ENCODE data around the gene CTSE. TPM values are rescaled to one million over a fixed set of nuclear protein-coding genes. Genes with fewer than 3 reads are reported as not detected.

The CTSE gene
- total and polyA plus RNA-seq, 9 of the 15 experiments (the other 6 are each of a cell fraction or from before 2014, with no cell fraction given): 0.04 to 0.18 (median 0.09) TPM; not detected in 4

DNA sequence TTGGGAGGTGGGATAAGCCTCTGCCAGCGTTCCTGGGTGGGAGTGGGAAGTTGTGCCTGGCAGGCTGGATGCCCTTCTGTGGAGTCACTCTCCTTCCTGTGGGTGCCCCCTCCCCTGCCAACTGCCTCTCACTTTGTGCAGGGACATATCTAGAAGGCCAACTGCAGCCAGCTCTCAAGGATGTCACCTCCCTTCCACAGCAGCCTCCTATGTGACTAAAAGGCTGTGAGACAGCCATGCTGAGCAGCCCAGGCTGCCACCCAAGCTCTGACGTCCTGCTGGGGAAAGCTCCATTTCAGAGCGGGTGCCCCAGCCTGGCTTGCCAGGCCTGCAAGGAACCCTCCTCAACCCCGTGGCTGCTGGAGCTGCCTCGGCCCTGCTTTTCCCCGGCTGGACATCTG is 60.9 kb downstream of the CTSE start (continued):
- TF ChIP-seq, protein P1, sequence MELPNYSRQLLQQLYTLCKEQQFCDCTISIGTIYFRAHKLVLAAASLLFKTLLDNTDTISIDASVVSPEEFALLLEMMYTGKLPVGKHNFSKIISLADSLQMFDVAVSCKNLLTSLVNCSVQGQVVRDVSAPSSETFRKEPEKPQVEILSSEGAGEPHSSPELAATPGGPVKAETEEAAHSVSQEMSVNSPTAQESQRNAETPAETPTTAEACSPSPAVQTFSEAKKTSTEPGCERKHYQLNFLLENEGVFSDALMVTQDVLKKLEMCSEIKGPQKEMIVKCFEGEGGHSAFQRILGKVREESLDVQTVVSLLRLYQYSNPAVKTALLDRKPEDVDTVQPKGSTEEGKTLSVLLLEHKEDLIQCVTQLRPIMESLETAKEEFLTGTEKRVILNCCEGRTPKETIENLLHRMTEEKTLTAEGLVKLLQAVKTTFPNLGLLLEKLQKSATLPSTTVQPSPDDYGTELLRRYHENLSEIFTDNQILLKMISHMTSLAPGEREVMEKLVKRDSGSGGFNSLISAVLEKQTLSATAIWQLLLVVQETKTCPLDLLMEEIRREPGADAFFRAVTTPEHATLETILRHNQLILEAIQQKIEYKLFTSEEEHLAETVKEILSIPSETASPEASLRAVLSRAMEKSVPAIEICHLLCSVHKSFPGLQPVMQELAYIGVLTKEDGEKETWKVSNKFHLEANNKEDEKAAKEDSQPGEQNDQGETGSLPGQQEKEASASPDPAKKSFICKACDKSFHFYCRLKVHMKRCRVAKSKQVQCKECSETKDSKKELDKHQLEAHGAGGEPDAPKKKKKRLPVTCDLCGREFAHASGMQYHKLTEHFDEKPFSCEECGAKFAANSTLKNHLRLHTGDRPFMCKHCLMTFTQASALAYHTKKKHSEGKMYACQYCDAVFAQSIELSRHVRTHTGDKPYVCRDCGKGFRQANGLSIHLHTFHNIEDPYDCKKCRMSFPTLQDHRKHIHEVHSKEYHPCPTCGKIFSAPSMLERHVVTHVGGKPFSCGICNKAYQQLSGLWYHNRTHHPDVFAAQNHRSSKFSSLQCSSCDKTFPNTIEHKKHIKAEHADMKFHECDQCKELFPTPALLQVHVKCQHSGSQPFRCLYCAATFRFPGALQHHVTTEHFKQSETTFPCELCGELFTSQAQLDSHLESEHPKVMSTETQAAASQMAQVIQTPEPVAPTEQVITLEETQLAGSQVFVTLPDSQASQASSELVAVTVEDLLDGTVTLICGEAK (IDR thresholded peaks at IDR 0.05): no peak
- TF ChIP-seq, protein P1 (CRISPR knock-in tag; IDR thresholded peaks at IDR 0.05): no peak
- TF ChIP-seq ZNF24 (IDR thresholded peaks at IDR 0.05) (no peak), ZFX (CRISPR knock-in tag; IDR thresholded peaks at IDR 0.05) (no peak), CBFA2T3 (IDR thresholded peaks at IDR 0.05) (no peak), EZH2 (IDR thresholded peaks at IDR 0.05; ENCODE audit: borderline replicate concordance, low read depth, low read length) (no peak)
- TF ChIP-seq, protein P2, sequence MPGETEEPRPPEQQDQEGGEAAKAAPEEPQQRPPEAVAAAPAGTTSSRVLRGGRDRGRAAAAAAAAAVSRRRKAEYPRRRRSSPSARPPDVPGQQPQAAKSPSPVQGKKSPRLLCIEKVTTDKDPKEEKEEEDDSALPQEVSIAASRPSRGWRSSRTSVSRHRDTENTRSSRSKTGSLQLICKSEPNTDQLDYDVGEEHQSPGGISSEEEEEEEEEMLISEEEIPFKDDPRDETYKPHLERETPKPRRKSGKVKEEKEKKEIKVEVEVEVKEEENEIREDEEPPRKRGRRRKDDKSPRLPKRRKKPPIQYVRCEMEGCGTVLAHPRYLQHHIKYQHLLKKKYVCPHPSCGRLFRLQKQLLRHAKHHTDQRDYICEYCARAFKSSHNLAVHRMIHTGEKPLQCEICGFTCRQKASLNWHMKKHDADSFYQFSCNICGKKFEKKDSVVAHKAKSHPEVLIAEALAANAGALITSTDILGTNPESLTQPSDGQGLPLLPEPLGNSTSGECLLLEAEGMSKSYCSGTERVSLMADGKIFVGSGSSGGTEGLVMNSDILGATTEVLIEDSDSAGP (CRISPR knock-in tag; IDR thresholded peaks at IDR 0.05): no peak
- TF ChIP-seq, protein P3, sequence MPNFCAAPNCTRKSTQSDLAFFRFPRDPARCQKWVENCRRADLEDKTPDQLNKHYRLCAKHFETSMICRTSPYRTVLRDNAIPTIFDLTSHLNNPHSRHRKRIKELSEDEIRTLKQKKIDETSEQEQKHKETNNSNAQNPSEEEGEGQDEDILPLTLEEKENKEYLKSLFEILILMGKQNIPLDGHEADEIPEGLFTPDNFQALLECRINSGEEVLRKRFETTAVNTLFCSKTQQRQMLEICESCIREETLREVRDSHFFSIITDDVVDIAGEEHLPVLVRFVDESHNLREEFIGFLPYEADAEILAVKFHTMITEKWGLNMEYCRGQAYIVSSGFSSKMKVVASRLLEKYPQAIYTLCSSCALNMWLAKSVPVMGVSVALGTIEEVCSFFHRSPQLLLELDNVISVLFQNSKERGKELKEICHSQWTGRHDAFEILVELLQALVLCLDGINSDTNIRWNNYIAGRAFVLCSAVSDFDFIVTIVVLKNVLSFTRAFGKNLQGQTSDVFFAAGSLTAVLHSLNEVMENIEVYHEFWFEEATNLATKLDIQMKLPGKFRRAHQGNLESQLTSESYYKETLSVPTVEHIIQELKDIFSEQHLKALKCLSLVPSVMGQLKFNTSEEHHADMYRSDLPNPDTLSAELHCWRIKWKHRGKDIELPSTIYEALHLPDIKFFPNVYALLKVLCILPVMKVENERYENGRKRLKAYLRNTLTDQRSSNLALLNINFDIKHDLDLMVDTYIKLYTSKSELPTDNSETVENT (CRISPR knock-in tag; IDR thresholded peaks at IDR 0.05): no peak
